ENCODE data around the gene GABBR1. TPM values are rescaled to one million over a fixed set of nuclear protein-coding genes. Genes with fewer than 3 reads are reported as not detected.

The GABBR1 gene
- total RNA-seq, 1 donor from 2014 or later = 38.5 TPM

DNA sequence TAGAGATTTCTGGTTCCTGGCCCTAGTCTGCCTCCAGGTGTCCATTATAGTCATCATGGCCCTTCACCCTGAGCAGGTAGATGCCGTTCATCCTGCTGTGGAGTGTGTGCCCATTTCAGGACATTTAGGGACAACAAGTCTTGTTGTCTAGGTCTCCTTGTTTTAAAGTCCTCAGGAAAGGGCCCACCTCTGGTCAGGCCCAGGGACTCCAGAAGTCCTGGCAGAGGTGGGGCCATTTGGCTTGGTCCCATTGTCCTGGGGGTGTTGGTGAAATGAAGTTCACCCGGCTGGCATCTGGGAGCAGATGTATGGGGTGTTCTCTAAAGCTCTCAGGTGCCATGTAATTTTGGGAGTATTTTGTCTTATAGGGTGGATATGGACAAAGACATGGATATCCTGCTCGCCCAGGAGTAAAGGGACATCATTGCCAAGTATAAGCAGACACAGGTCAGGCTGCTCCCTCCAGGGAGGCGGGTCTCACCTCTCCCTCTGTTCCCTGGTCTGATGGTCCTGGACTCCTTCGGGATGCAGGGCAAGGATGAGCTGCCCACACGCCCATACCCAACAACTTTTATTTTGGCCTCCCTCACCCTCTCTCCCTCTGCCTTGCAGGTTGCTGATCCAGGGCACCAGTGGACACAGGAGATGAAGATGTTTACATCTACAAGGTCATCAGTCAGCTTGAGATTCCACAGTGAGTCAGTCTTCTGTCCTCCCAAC lies 113.5 kb downstream of the GABBR1 start:
- DNase-seq (no peak), ATAC-seq (no peak)
- TF ChIP-seq, protein P1, sequence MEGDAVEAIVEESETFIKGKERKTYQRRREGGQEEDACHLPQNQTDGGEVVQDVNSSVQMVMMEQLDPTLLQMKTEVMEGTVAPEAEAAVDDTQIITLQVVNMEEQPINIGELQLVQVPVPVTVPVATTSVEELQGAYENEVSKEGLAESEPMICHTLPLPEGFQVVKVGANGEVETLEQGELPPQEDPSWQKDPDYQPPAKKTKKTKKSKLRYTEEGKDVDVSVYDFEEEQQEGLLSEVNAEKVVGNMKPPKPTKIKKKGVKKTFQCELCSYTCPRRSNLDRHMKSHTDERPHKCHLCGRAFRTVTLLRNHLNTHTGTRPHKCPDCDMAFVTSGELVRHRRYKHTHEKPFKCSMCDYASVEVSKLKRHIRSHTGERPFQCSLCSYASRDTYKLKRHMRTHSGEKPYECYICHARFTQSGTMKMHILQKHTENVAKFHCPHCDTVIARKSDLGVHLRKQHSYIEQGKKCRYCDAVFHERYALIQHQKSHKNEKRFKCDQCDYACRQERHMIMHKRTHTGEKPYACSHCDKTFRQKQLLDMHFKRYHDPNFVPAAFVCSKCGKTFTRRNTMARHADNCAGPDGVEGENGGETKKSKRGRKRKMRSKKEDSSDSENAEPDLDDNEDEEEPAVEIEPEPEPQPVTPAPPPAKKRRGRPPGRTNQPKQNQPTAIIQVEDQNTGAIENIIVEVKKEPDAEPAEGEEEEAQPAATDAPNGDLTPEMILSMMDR (IDR thresholded peaks at IDR 0.05) = no peak
- no peaks in the 10 kb centered on the region for H3K4me1 ChIP-seq
- no peaks in the 10 kb centered on the region for H3K9me3 ChIP-seq
- intact Hi-C loops (cut with DNase I) = no loop called here
- no peaks in the 10 kb centered on the region for H3K36me3 ChIP-seq
- no peak overlapping the region for H3K27ac ChIP-seq
- H3K4me3 ChIP-seq = no peak overlapping the region
- H3K27me3 ChIP-seq (ENCODE audit: low read depth) = no peaks in the 10 kb centered on the region

DNA sequence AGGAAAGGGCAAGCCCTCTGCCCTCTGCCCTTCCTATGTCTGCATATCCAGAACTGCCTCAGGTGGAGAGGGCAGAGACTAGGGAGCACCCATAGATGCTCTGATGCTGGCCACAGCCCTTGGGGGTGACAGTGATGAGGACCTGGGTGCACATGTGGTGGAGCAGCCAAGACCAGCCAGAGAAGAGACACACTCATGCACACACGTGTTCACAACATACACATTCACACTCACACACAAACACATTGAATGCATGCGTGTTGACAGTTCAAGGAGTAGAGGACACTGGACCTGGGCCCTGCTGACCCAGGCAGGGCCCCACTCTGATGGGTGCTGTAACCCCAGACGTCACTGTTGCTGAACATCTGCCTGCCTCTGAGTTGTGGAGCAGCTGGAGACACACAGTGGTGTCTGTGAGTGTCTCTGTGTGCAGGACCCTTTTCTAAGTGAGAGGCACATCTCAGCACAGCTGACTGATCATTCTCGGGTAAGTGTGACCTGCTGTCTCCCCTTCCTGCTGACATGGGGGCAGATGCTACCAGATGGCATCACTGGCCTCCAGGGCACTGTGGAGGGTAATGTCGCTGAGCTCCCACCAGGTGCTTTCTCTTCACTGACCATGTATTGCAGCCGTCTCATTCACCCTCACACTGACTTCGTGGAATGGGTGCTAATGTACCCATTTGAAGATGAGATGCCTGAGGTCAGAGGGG lies 115.1 kb downstream of the GABBR1 start:
- DNase-seq (no peak), ATAC-seq (no peak)
- TF ChIP-seq, protein P1 (IDR thresholded peaks at IDR 0.05) = no peak

DNA sequence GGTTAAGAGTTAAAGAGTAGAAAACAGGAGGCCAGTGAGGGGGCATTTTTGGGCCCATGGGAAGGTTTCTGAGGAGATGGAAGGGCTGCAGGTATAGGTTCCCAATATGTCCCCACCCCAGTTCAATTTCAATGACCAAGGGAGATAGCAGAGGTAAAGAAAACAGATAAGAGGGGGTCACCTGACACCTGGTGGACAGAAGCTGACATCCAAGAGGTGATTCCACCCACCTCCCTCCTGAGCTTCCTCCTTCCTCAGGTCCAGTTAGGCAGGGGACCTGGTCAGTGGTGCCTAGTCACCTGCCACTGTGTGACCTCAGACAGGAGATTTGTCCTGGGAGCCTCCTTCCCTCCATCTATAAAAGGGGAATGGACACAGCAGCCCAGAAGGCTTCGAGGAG lies 115.7 kb downstream of the GABBR1 start:
- ATAC-seq (no peak), DNase-seq (no peak)
- no peak overlapping the region for H3K4me3 ChIP-seq
- H3K36me3 ChIP-seq = no peaks in the 10 kb centered on the region
- no peaks in the 10 kb centered on the region for H3K9me3 ChIP-seq
- TF ChIP-seq, protein P1 (IDR thresholded peaks at IDR 0.05) = no peak
- intact Hi-C loops (cut with DNase I) = no loop called here
- H3K4me1 ChIP-seq = no peaks in the 10 kb centered on the region
- no peaks in the 10 kb centered on the region for H3K27me3 ChIP-seq (ENCODE audit: low read depth)
- H3K27ac ChIP-seq = no peak overlapping the region

More for the DNA sequence above, 115.1 kb downstream of the GABBR1 start:
- no peak overlapping the region for H3K4me3 ChIP-seq
- no peaks in the 10 kb centered on the region for H3K9me3 ChIP-seq
- H3K27me3 ChIP-seq (ENCODE audit: low read depth) = no peaks in the 10 kb centered on the region
- intact Hi-C loops (cut with DNase I) = no loop called here
- H3K27ac ChIP-seq = no peak overlapping the region
- H3K4me1 ChIP-seq = no peaks in the 10 kb centered on the region
- no peaks in the 10 kb centered on the region for H3K36me3 ChIP-seq

- intact Hi-C loops (cut with DNase I) = no loop called here
- DNase-seq (no peak), ATAC-seq (peak; percentile 34 to 46)
- H3K27me3 ChIP-seq (ENCODE audit: low read depth) = peaks cover under 1% of the 10 kb centered on the region
- no peaks in the 10 kb centered on the region for H3K4me1 ChIP-seq
- TF ChIP-seq, protein P1 (IDR thresholded peaks at IDR 0.05) = no peak
- no peak overlapping the region for H3K4me3 ChIP-seq
- H3K9me3 ChIP-seq = no peaks in the 10 kb centered on the region
- H3K27ac ChIP-seq = no peak overlapping the region
- H3K36me3 ChIP-seq = no peaks in the 10 kb centered on the region
Measured at GRCh38 chr6:29516108-29516507, 116.9 kb downstream of the GABBR1 start.

DNA sequence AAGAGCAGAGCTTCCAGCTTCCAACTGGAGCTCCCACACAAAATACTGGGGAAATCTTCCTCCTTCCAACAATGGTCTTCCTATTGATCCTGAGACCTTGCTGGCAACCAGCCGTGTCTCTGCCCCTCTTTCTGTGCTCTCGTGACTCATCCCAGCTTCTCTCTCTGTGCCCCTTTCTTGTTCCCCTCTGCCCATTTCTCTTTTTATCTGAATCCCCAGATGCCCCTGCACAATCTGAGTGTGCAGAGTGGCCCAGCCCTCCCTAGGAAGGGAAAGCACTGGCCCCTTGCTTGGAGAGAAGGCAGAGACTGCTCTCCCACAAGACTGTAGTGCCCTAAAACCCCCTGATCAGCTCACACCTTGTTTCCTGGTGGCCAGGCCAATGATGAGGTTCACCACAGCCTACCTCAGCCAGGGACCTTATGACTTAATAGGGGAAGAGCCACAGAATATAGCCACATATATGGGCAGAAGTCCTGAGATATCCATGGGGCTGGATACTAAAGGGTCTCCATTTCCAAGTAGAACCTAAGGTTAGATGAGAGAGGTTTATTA lies 122.2 kb downstream of the GABBR1 start:
- Histone ChIP-seq H3K36me3 (no peaks in the 10 kb centered on the region), H3K4me1 (no peaks in the 10 kb centered on the region), H3K27ac (no peak overlapping the region), H3K9me3 (no peaks in the 10 kb centered on the region), H3K27me3 (ENCODE audit: low read depth) (peaks cover 3% of the 10 kb centered on the region), H3K4me3 (no peak overlapping the region)
- DNase-seq (no peak), ATAC-seq (no peak)
- intact Hi-C loops (cut with DNase I) = no loop called here
- TF ChIP-seq, protein P1 (IDR thresholded peaks at IDR 0.05) = no peak
